DND-41 (cell line): ENCODE data around the gene ARL4D.

ENCODE experiments used
- CTCF ChIP-seq: IDR thresholded peaks from 2 replicates; pipeline ENCODE4 v1.5.1; 2012; ENCODE audit warnings: borderline replicate concordance, low read length, moderate library complexity, mild to moderate bottlenecking; ENCODE audit not compliant: poor library complexity, severe bottlenecking; ENCODE audit errors: extremely low read depth
- EZH2 ChIP-seq: IDR thresholded peaks from 3 replicates; pipeline ENCODE4 v1.6.1; 2012; ENCODE audit warnings: borderline replicate concordance, low read depth, mild to moderate bottlenecking, moderate library complexity, low read length, inconsistent platforms; ENCODE audit not compliant: severe bottlenecking

GRCh38 chr17:43448720-43449469 lies 50.1 kb downstream of the ARL4D start:
- TF ChIP-seq CTCF (no peak), EZH2 (no peak)
